Posterior vena cava (tissue), 2 donors: Measurements from ENCODE around the gene SNAP29. TPM values are rescaled to one million over a fixed set of nuclear protein-coding genes. Genes with fewer than 3 reads are reported as not detected.
"Not testable (repeated sequence)": the region's sequence is repeated elsewhere in the genome, so short reads cannot be mapped to it uniquely, and the experiment has no call there.

Experiments
- DNase-seq: peaks from one replicate; pipeline ENCODE4 v3.0.0-alpha.2; 2020; ENCODE audit warnings: low spot score
- intact Hi-C, 2 donors: fragments of 100-400 bp; cut with DNase I; formaldehyde crosslinking; loops; one replicate each; pipeline versions ENCODE4 v1.14.1 to v1.14.2; 2022 to 2023
- total RNA-seq, 2 donors: library from RNA; stranded (reverse); fragmentation: NEBNext Ultra II Directional; extraction: Animal tissue kit (Norgen Biotek cat#: 25700); gene quantifications; one replicate each; pipeline ENCODE4 v1.2.1, GENCODE V29; 2021
- donor health status: DM: yes; HTN: yes; CAD: no.
- donor health status: DM: yes; HTN: yes; CAD: no.

The SNAP29 gene
- total RNA-seq, 2 donors from 2014 or later, result 22.9 to 25.5 TPM

GRCh38 chr22:20829491-20830134 is 29.2 kb upstream of the SNAP29 start:
- intact Hi-C loops, result no loop called here

GRCh38 chr22:20833225-20833665 is 25.6 kb upstream of the SNAP29 start:
- intact Hi-C loops, result no loop called here
- no peak for DNase-seq

More at GRCh38 chr22:20829491-20830134, 29.2 kb upstream of the SNAP29 start:
- no peak for DNase-seq

DNA sequence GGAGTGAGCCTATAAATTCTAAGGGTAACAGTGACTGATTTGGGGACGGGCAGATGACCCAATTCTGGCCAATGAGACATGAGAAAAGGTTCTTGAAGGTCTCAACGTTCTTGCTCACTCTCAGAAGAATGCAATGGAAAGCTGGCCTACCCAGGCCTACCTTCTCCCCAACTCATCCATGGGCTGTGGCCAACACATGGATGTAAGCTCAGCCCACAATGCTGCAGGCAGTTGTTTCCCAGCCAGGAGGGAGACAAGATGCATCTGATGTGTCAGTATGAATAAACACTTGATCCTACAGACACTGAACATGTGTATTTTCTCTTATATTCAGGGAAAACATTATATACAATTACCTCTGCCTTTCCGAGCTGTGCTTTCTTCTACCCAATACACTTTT is 24.6 kb upstream of the SNAP29 start:
- no peak for DNase-seq
- intact Hi-C loops, result no loop called here

DNA sequence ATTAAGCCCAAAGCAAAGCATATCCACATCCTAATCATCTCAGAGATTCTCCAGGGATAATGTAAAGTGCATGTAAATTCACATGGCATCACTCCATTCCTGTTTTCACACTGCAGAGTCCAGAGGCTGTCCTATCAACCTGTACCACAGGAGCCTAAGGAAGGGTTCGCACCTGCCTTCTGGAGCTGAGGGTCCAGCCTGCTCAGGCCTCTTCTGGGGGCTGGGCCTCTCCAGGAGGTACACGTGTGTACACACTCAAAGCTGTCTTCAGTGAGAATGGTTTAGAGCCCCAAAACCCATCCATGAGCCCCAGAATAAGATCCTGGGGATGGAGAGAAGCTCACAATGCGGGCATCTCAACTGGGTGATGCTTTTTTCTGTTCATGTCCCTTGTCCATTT is 24.1 kb upstream of the SNAP29 start:
- intact Hi-C loops, result no loop called here

GRCh38 chr22:20836987-20837823 is 21.6 kb upstream of the SNAP29 start:
- no peak for DNase-seq
- intact Hi-C loops, result no loop called here

More for the DNA sequence above, 24.1 kb upstream of the SNAP29 start:
- DNase-seq, result no peak

DNA sequence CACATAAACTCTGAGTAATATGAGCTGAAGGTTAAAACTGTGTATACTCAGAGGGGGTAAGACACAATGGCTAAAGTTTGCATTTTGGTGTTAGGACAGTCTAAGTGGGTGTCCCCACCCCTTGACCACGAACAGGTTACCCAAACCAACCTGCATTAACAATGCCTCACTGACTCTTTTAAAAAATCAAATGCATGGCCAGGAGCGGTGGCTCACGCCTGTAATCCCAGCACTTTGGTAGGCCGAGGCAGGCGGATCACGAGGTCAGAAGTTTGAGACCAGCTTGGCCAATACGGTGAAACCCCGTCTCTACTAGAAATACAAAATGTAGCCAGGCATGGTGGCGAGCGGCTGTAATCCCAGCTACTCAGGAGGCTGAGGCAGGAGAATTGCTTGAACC is 19.5 kb upstream of the SNAP29 start:
- DNase-seq, intact Hi-C loops: not testable (repeated sequence)

DNA sequence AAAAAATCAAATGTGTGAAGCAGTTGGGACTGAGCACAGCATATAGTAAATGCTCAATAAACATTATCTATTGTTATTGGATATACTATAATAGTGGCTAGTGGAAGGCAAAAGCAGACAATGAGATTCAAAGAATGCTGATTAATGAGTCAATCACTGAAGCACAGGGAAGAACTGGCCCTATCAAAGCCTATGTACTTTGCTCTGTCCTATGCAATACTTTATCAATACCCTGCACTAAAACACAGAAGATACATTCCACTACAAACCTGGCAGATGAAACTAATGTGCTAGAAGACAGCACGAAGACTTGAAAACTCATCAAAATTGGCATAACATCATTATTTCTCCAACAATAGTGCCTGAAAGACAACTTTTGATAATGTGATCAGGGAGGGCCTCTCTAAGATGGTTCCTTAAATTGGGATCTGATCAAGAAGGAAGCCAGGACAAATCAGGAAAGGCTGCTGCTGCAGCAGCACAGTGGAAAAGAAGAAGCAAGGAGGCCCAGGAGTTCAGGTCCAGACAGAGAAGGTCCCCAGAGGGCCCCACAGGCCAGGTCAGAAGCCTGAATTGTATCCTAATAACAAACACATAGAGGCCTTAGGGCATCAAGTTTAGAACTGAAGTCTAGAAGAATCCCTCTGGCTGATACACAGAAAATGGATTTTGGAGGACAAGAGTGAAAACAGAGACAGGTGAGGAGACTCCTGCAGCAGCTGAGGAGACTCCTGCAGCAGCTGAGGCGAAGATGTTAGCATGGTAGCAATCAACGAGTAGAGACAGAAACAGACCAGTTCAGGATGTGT is 18.8 kb upstream of the SNAP29 start:
- DNase-seq, result no peak
- intact Hi-C loops, result loop anchor here in 1 of 2 donors (10.0 kb wide), 1 partner anchor 1595 kb away; no protein-coding TSS in a partner anchor

GRCh38 chr22:20840646-20841371 is 18.0 kb upstream of the SNAP29 start:
- intact Hi-C loops, result loop anchor here in 1 of 2 donors (10.0 kb wide), 1 partner anchor 1594 kb away; no protein-coding TSS in a partner anchor
- DNase-seq, result no peak

DNA sequence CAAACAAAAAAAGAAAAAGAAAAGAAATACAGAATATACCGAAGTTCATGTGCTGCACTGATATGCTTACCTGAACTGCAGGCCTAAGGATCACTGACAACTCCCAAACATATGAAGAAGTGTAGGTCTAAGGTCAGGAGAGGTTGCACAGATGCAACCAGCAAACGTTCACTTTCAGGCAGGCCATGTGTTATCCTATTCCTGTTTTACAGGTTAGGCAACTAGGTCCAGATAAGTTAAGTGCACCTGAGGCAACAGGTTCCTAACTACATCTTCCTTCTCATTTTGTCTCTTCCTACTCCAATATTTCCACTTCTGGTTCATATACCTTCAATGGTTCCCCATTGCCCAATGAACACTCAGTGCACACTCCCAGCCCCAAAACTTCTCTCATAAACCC is 15.3 kb upstream of the SNAP29 start:
- no peak for DNase-seq
- intact Hi-C loops, result loop anchor here in 1 of 2 donors (10.0 kb wide), 1 partner anchor 1591 kb away; no protein-coding TSS in a partner anchor

- intact Hi-C loops, result loop anchor here in 1 of 2 donors (10.0 kb wide), 1 partner anchor 1590 kb away; no protein-coding TSS in a partner anchor
- DNase-seq, result no peak
Observed at GRCh38 chr22:20844055-20845037, 14.5 kb upstream of the SNAP29 start.

- intact Hi-C loops, result loop anchor here in 1 of 2 donors (10.0 kb wide), 1 partner anchor 1587 kb away; no protein-coding TSS in a partner anchor
- DNase-seq, result no peak
Observed at GRCh38 chr22:20847318-20847822, 11.4 kb upstream of the SNAP29 start.

GRCh38 chr22:20852076-20852475 is 6.7 kb upstream of the SNAP29 start:
- intact Hi-C loops, result no loop called here

GRCh38 chr22:20852503-20852902 is 6.3 kb upstream of the SNAP29 start:
- no peak for DNase-seq
- intact Hi-C loops, result no loop called here

More at GRCh38 chr22:20852076-20852475, 6.7 kb upstream of the SNAP29 start:
- DNase-seq, result no peak

DNA sequence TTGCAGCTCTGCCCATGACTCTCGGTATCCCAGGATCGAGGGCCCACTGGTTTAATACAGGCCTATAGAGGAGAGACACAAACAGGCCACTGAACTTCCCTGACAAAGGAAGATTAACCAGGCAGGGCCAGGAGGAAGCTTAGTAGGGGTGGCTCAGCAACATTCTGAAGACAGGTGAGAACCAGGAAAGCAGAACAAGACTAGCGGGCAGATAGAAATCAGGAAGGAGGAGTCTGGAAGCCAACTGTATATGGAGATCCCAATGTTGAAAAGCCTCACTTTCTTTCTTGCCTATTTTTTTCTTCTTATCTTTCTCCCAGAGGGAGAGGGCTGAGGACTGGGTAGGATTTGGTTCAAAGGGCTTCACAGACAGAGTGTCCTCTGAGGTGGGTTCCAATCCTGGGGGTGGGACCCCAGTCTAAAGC is 5.6 kb upstream of the SNAP29 start:
- intact Hi-C loops, result no loop called here
- DNase-seq, result no peak

GRCh38 chr22:20857247-20857643 is 1.6 kb upstream of the SNAP29 start:
- peak; percentile 19 for DNase-seq

GRCh38 chr22:20857838-20858614 is 781 bp upstream of the SNAP29 start:
- peak; percentile 95 for DNase-seq
- intact Hi-C loops, result no loop called here

More at GRCh38 chr22:20857247-20857643, 1.6 kb upstream of the SNAP29 start:
- intact Hi-C loops, result no loop called here
